Adrenal gland (tissue), 12 donors: ENCODE measurements around the gene FXYD7. TPM values are rescaled to one million over a fixed set of nuclear protein-coding genes. Genes with fewer than 3 reads are reported as not detected.

ENCODE experiments used
- DNase-seq, 7 donors: peaks; one replicate each; pipeline ENCODE4 v3.0.0-alpha.2; 2019 to 2020
- H3K27ac ChIP-seq, 5 donors: fragments of 200-600 bp; sonication (generic) in 4 of 5; 1 replicate in 3 of 5; 2 replicates in 2 of 5; pipeline versions ENCODE4 v1.5.1 to v1.8.0; 2016 to 2020; ENCODE audit warnings: mild to moderate bottlenecking in 1 of 5
- H3K27me3 ChIP-seq: fragments of 200-600 bp; 2 replicates; pipeline ENCODE4 v1.8.0; 2021
- H3K36me3 ChIP-seq, 2 donors: fragments of 200-600 bp; replicated peaks in 1 of 2; 1 replicate in 1 of 2; 2 replicates in 1 of 2; pipeline versions ENCODE4 v1.5.1 to v1.8.0; 2018 to 2022
- H3K4me1 ChIP-seq, 2 donors: fragments of 200-600 bp; replicated peaks in 1 of 2; 1 replicate in 1 of 2; 2 replicates in 1 of 2; pipeline versions ENCODE4 v1.5.1 to v1.8.0; 2018 to 2021
- H3K4me3 ChIP-seq, 4 donors: fragments of 200-600 bp; sonication (generic) in 3 of 4; one replicate each; pipeline ENCODE4 v1.5.1; 2016 to 2018
- H3K9me3 ChIP-seq, 3 donors: fragments of 200-600 bp; sonication (generic) in 1 of 3; replicated peaks in 1 of 3; 1 replicate in 2 of 3; 2 replicates in 1 of 3; pipeline versions ENCODE4 v1.5.1 to v1.8.0; 2016 to 2021
- CTCF ChIP-seq, 6 experiments: fragments of 450-650 bp in 4 of 6; fragments of 200-600 bp in 2 of 6; sonication (generic) in 1 of 6; IDR thresholded peaks; 1 replicate in 5 of 6; 2 replicates in 1 of 6; pipeline versions ENCODE4 v1.5.1 to v1.8.0; 2016 to 2021; ENCODE audit warnings: antibody characterized with exemption in 6 of 6, mild to moderate bottlenecking in 2 of 6, moderate library complexity in 1 of 6
- POLR2A ChIP-seq, 2 donors: fragments of 450-650 bp; IDR thresholded peaks; one replicate each; pipeline ENCODE4 v1.6.1; 2017; ENCODE audit warnings: antibody characterized with exemption in 2 of 2, mild to moderate bottlenecking in 2 of 2, moderate library complexity in 1 of 2
- WGBS, 4 donors: extraction: QIAGEN DNeasy Blood & Tissue Kit in 2 of 4; methylation state at CpG; one replicate each; pipeline versions ENCODE4 v1.1.5 to v1.1.7; 2013 to 2017; 5-methylcytosine and 5-hydroxymethylcytosine counted together
- intact Hi-C, 2 donors: fragments of 100-400 bp; cut with DNase I; formaldehyde crosslinking; loops; one replicate each; pipeline versions ENCODE4 v1.14.1 to v1.15.0; 2022 to 2023
- polyA plus RNA-seq, 3 donors: library from polyadenylated mRNA; stranded (reverse); fragments of 200-250 nt in 2 of 3; fragments of 350-450 nt in 1 of 3; fragmentation: Illumina TruSeq in 1 of 3; extraction: RNeasy Lipid Tissue Mini Kit (QIAGEN cat#74804) in 1 of 3; gene quantifications; one replicate each; pipeline ENCODE4 v1.2.3, GENCODE V29; 2013 to 2014
- total RNA-seq, 9 donors: library from RNA; depleted of rRNA in 4 of 9; stranded (reverse); fragments of >200 nt in 4 of 9; fragments of 120-200 nt in 1 of 9; fragmentation: NEBNext Ultra II Directional in 1 of 9; extraction: Animal tissue kit (Norgen Biotek cat#: 25700) in 1 of 9; gene quantifications; one replicate each; pipeline versions ENCODE4 v1.1.0 to v1.2.4, GENCODE V29; 2013 to 2023
- donor health status: healthy with polysubstance abuse.
- donor health status: Bipolar disorder and iron deficiency.
- donor health status: DM: yes; HTN: yes; CAD: no.
- donor health status: DM: no; HTN: no; CAD: no.
- donor health status: DM: no; HTN: no; CAD: no.
- donor health status: DM: yes; HTN: yes; CAD: no.

Gene FXYD7
- total and polyA plus RNA-seq, 12 donors = 0.39 to 0.67 (median 0.64) TPM; not detected in 9

GRCh38 chr19:35165200-35166058 lies 22.4 kb downstream of the FXYD7 start:
- H3K4me3 ChIP-seq = no peak overlapping the region
- H3K36me3 ChIP-seq = no peaks in the 10 kb centered on the region
- TF ChIP-seq CTCF (IDR thresholded peaks at IDR 0.05) = no peak
- no peak for TF ChIP-seq POLR2A (IDR thresholded peaks at IDR 0.05)
- intact Hi-C loops = no loop called here
- 53 to 73% (median 69%) methylated on average over 5 of the region's 5 CpGs for WGBS, 4 donors
- H3K4me1 ChIP-seq = no peaks in the 10 kb centered on the region
- H3K27ac ChIP-seq = no peak overlapping the region
- H3K27me3 ChIP-seq = no peaks in the 10 kb centered on the region
- DNase-seq = no peak
- peaks cover 0 to 7% (median 0%) of the 10 kb centered on the region in 3 donors for H3K9me3 ChIP-seq

DNA sequence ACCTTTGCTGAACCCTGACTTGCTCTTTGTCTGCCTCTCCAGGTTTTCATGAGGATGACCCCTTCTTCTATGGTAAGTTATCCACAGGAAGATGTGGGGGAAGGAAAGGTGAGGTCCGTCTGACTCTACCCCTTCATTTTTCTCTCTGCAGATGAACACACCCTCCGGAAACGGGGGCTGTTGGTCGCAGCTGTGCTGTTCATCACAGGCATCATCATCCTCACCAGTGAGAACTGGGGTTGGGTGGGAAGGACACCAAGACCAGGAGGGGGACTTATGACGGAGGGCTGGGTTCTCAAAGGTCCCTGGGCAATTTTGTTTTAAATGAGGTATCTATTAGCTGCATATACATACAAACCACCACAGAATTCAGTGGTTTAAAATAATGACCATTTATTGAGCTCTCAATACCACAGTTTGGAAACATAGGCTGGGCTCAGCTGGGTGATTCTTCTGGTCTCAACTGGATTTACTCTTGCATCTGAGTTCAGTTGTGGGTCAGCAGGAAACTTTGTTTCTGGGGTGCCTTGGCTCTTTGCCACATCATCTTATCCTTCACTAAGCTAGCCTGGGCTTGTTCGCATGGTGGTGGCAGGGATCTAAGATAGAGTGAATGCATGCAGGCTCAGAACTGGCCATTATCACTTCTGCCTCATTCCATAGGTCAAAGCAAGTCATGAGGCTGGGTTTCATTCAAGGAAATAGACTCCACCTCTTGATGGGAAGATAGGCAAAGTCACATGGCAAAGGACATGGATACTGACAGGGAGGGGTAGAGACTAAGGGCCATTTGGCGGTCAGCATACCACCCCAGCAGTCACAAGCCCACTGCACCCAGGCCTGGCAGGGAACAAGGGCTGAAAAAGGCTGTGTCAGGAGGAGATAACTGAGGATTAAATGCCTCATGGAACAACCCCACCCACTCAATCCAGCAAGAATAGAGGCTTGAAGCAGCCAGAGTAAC lies 23.3 kb downstream of the FXYD7 start:
- no peaks in the 10 kb centered on the region for H3K4me1 ChIP-seq
- H3K9me3 ChIP-seq = peaks cover 0 to 7% (median 0%) of the 10 kb centered on the region in 3 donors
- H3K27me3 ChIP-seq = no peaks in the 10 kb centered on the region
- no peak overlapping the region for H3K27ac ChIP-seq
- intact Hi-C loops = no loop called here
- no peak overlapping the region for H3K4me3 ChIP-seq
- 87 to 96% (median 88%) methylated on average over 7 of the region's 7 CpGs for WGBS, 4 donors
- TF ChIP-seq CTCF (IDR thresholded peaks at IDR 0.05) (no peak), POLR2A (IDR thresholded peaks at IDR 0.05) (no peak)
- H3K36me3 ChIP-seq = no peaks in the 10 kb centered on the region
- DNase-seq = no peak

DNA sequence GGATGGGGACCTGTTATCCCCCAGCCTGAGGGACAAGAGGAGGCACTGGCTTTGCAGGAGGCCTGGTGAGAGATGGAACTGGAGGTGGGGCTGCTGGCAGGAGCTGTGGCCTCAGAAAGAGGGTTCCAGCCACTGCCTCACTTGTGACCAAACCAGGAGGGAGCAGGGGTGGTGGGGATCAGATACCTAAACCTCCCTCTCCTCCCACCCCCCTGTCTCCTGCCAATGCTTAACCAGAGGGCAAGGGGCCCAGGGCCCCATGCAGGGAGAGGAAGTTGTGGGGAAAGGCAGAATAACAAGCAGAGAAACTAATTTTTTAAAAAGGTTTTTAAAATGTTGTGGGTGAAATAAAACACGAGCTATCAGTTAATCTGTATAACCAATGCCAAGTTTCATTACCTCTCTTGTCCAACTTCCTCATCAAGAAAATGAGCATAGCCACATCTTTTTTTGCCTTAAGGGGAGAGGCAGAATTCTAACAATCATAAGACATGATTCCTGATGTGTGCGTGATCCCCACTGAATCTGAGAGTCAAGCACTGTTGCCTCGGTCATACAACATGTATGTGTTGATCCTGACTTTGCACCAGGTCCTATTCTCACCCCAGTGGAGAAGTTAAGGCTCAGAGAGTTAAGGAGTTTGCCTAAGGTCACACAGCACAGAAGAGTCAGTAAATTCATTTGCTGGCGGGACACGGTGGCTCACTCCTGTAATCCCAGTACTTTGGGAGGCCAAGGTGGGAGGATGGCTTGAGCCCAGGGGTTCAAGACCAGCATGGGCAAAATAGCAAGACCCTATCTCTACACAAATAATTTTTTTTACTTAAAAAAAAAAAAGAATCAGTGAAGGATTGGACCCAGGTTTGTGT lies 24.4 kb downstream of the FXYD7 start:
- TF ChIP-seq POLR2A (IDR thresholded peaks at IDR 0.05) = no peak
- Histone ChIP-seq H3K9me3 (peaks cover 0 to 2% (median 0%) of the 10 kb centered on the region in 3 donors), H3K27me3 (no peaks in the 10 kb centered on the region), H3K4me3 (no peak overlapping the region), H3K27ac (no peak overlapping the region), H3K4me1 (no peaks in the 10 kb centered on the region), H3K36me3 (no peaks in the 10 kb centered on the region)
- WGBS, 4 donors = 74 to 83% (median 76%) methylated on average over 5 of the region's 5 CpGs
- intact Hi-C loops = no loop called here
- peak in 1 of 7 donors; percentile 10 for DNase-seq

DNA sequence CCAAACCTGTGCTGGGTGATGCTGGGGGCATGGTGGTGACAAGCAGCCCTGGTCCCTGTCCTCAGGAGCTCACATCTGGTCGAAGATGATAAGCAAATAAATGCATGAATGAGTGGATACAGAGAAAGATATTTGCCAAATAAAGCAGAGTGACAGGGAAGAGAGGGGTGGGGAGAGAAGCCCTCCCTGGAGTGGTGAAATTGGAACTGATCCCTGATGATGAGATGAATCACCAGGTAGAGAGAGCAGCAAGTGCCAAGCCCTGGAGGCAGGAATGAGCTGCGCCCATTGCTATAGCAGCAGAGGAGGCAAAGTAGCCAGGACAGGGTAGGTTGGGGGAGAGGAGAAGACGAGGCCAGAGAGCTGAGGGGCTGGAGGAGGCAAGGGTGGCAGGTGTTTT lies 25.1 kb downstream of the FXYD7 start:
- TF ChIP-seq CTCF (IDR thresholded peaks at IDR 0.05) (no peak), POLR2A (IDR thresholded peaks at IDR 0.05) (no peak)
- DNase-seq = no peak
- Histone ChIP-seq H3K27ac (no peak overlapping the region), H3K9me3 (no peaks in the 10 kb centered on the region), H3K4me1 (no peaks in the 10 kb centered on the region), H3K36me3 (no peaks in the 10 kb centered on the region), H3K27me3 (no peaks in the 10 kb centered on the region), H3K4me3 (no peak overlapping the region)
- 75 to 86% (median 77%) methylated on average over 3 of the region's 3 CpGs for WGBS, 4 donors
- intact Hi-C loops = no loop called here
